Measurements from ENCODE around the gene TRIM75.

- TF ChIP-seq CTCF (IDR thresholded peaks at IDR 0.05; ENCODE audit: low read depth, low read length) = no peak
- TF ChIP-seq EZH2phosphoT487 (IDR thresholded peaks at IDR 0.05; ENCODE audit: low read depth) = no peak
These were observed 32.3 kb downstream of the TRIM75 start for GRCh38 chr4:165085946-165086345.

All from OCI-LY3 (cell line).